AG04449 (cell line): ENCODE data around the gene DCAF8.

ENCODE experiments used
- CTCF ChIA-PET: fragments of 350-600 bp; formaldehyde crosslinking; extraction: SDS; loops from one replicate; lab custom pipeline; 2021; ENCODE audit warnings: antibody characterized with exemption; lab: Yijun Ruan, JAX
- POLR2A ChIA-PET: fragments of 400-600, 350-600 bp; formaldehyde crosslinking; extraction: SDS; loops from one replicate; lab custom pipeline; 2020; ENCODE audit warnings: antibody characterized with exemption, inconsistent platforms; lab: Yijun Ruan, JAX
- DNase-seq: peaks from one replicate; pipeline ENCODE4 v3.0.0-alpha.2; 2010; ENCODE audit warnings: low read depth, low spot score
- H3K4me3 ChIP-seq: 2 replicates; pipeline ENCODE4 v1.5.1; 2011; ENCODE audit warnings: low read depth, mild to moderate bottlenecking, control low read depth, low read length
- TF ChIP-seq, protein P1 (sequence below): IDR thresholded peaks from one replicate; pipeline ENCODE4 v1.5.1; 2011; ENCODE audit warnings: mild to moderate bottlenecking, moderate library complexity, low read length, control low read depth, inconsistent platforms; ENCODE audit not compliant: insufficient read depth; ENCODE audit errors: missing control alignments

Gene DCAF8

GRCh38 chr1:160284782-160285344 lies 22.5 kb upstream of the DCAF8 start, which contains the start of gene PEX19:
TSS of gene PEX19 (minus strand) at chr1:160285133. CDS start at chr1:160285124, 9 bp downstream.
- peak within 1 kb of the TSS; percentile 81 for H3K4me3 ChIP-seq
- CTCF ChIA-PET = interaction anchor here (0.9 to 3.8 kb wide), 15 partner anchors 9 to 227 kb away, joined by 3 to 27 read pairs (median 6); partner anchors contain the start of gene CASQ1
- no peak for DNase-seq
- POLR2A ChIA-PET = interaction anchor here (0.6 to 2.1 kb wide), 6 partner anchors 10 to 176 kb away, joined by 3 to 11 read pairs (median 4); partner anchors contain the start of gene DCAF8
- TF ChIP-seq, protein P1, sequence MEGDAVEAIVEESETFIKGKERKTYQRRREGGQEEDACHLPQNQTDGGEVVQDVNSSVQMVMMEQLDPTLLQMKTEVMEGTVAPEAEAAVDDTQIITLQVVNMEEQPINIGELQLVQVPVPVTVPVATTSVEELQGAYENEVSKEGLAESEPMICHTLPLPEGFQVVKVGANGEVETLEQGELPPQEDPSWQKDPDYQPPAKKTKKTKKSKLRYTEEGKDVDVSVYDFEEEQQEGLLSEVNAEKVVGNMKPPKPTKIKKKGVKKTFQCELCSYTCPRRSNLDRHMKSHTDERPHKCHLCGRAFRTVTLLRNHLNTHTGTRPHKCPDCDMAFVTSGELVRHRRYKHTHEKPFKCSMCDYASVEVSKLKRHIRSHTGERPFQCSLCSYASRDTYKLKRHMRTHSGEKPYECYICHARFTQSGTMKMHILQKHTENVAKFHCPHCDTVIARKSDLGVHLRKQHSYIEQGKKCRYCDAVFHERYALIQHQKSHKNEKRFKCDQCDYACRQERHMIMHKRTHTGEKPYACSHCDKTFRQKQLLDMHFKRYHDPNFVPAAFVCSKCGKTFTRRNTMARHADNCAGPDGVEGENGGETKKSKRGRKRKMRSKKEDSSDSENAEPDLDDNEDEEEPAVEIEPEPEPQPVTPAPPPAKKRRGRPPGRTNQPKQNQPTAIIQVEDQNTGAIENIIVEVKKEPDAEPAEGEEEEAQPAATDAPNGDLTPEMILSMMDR = no peak

DNA sequence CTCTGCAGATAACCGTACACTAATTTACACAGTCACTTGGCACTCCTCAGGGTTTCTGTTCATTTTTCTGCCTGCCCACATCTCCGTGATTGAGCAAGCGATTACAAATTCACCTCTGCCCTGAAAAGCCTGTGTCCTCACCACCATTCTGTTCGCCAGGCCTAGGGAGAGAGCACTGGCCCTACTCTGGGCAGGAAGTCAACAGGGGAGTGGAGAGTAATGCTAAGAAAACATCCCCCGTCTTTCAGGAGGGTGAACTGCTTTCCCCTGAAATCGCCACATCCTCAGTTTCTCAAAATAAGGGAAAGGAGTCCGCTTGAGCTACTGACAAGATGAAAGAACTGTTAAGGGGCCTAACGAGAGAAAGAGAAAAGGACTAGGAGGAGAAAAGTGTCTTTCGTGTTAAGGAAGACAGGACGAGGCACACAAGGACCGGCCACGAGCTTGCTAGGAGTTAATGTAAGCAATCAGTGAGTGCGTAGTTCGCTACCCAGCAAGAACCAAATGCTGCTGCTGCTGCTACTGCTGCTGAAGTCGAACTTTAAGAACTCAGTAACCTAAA lies 22.0 kb upstream of the DCAF8 start:
- POLR2A ChIA-PET = interaction anchor here (1.2 to 2.1 kb wide), 4 partner anchors 9 to 22 kb away, joined by 3 to 11 read pairs (median 6); partner anchors contain the start of gene DCAF8
- CTCF ChIA-PET = interaction anchor here (0.8 to 3.8 kb wide), 17 partner anchors 9 to 226 kb away, joined by 3 to 27 read pairs (median 4); partner anchors contain the start of gene CASQ1
- peak overlapping the region; percentile 81 for H3K4me3 ChIP-seq
- TF ChIP-seq, protein P1 = no peak
- DNase-seq = no peak

GRCh38 chr1:160282807-160283206 lies 20.5 kb upstream of the DCAF8 start:
- TF ChIP-seq, protein P1 = no peak
- DNase-seq = no peak
- POLR2A ChIA-PET = no interaction called here
- H3K4me3 ChIP-seq = no peak overlapping the region
- CTCF ChIA-PET = interaction anchor here (0.8 to 5.9 kb wide), 2 partner anchors 9 to 197 kb away, joined by 3 to 61 read pairs; no protein-coding TSS in a partner anchor

DNA sequence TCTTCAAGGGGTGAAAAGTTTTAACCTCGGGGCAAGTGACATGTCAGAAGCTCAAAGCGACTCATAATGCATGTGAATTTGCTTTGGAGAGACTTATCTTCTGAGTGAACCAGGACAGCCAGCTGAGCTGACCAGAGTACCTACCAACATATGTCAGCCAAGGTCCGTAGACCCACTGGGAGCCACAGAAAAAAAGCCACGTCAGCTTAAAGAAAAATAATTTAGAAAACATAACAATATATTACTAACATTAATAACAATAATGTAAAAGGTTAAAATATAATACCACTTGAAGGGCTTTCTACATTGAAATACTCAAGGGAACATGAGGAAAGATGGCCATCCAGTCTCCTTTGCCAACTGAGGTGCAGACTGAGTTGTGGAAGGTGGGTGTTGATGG lies 15.6 kb upstream of the DCAF8 start:
- CTCF ChIA-PET = interaction anchor here (1.8 to 5.9 kb wide), 2 partner anchors 13 to 26 kb away, joined by 4 to 61 read pairs; no protein-coding TSS in a partner anchor
- H3K4me3 ChIP-seq = no peak overlapping the region
- POLR2A ChIA-PET = no interaction called here
- no peak for DNase-seq
- TF ChIP-seq, protein P1 = no peak

GRCh38 chr1:160277330-160277729 lies 15.0 kb upstream of the DCAF8 start:
- CTCF ChIA-PET = interaction anchor here (0.9 to 5.9 kb wide), 2 partner anchors 13 to 14 kb away, joined by 3 to 61 read pairs; no protein-coding TSS in a partner anchor
- DNase-seq = no peak
- H3K4me3 ChIP-seq = no peak overlapping the region
- TF ChIP-seq, protein P1 = no peak
- POLR2A ChIA-PET = no interaction called here

DNA sequence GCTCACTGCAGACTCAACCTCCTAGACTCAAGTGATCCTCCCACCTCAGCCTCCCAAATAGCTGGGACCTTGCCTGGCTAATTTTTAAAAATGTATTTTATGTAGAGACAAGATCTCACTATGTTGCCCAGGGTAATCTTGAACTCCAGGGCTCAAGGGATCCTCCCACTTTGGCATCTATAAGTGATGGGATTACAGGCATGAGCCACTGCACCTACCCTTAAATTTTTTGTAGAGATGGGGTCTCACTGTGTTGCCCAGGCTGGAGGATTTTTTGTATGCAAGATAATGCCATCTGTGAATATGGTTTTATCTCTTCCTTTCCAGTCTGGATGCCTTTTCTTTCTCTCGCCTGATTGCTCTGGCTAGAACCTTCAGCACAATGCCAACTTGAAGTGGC lies 8.7 kb upstream of the DCAF8 start:
- no peak overlapping the region for H3K4me3 ChIP-seq
- POLR2A ChIA-PET = no interaction called here
- TF ChIP-seq, protein P1 = no peak
- no peak for DNase-seq
- CTCF ChIA-PET = interaction anchor here (2.8 kb wide), 1 partner anchor 21 kb away, joined by 15 read pairs; no protein-coding TSS in a partner anchor
